ENCODE data around the gene LRRC9. TPM values are rescaled to one million over a fixed set of nuclear protein-coding genes. Genes with fewer than 3 reads are reported as not detected.

LRRC9 gene
- total and polyA plus RNA-seq, 10 of the 15 experiments (the other 5 are each of a cell fraction or from before 2014, with no cell fraction given): not detected

- Histone ChIP-seq H3K27me3 (replicated peaks in 1 of 2; ENCODE audit: control insufficient read depth in 2 of 2, insufficient read depth in 2 of 2, low read length in 1 of 2) (no peaks in the 10 kb centered on the region), H3K27ac (ENCODE audit: control insufficient read depth, insufficient read depth) (no peak overlapping the region), H3K36me3 (ENCODE audit: control insufficient read depth in 2 of 2, insufficient read depth in 2 of 2, low read length in 1 of 2) (peaks cover 0 to 6% of the 10 kb centered on the region in 2 experiments; a peak in 1 of 4 replicates), H3K79me2 (ENCODE audit: control insufficient read depth, insufficient read depth, low read length) (peaks cover 13% of the 10 kb centered on the region), H4K20me1 (ENCODE audit: control insufficient read depth, insufficient read depth) (no peaks in the 10 kb centered on the region), H3K9me3 (replicated peaks; ENCODE audit: control insufficient read depth, insufficient read depth, low read length) (no peaks in the 10 kb centered on the region; the same call in 1 of the 3 replicates), H2AFZ (ENCODE audit: control insufficient read depth, low read depth, low read length) (no peak overlapping the region), H3K4me3 (no peak overlapping the region), H3K4me2 (ENCODE audit: control insufficient read depth, insufficient read depth) (no peak overlapping the region), H3K9ac (ENCODE audit: control insufficient read depth, insufficient read depth, low read length) (no peak overlapping the region), H3K4me1 (ENCODE audit: control insufficient read depth, insufficient read depth, low read length) (no peaks in the 10 kb centered on the region)
- 100% methylated on average over 2 of the region's 2 CpGs for WGBS (ENCODE audit: insufficient coverage, insufficient replicate concordance, low lambda C conversion rate, missing lambda C conversion rate)
- DNase-seq (ENCODE audit: low read depth, low spot score) (no peak), ATAC-seq (peak; percentile 62), FAIRE-seq (no peak)
- POLR2A ChIA-PET: interaction anchor here (0.6 to 2.1 kb wide), 2 partner anchors 14 to 54 kb away, joined by 4 to 8 read pairs; partner anchors contain the start of gene PCNX4
- no TSS peak for BruUV-seq (replicated peaks)
- in situ Hi-C loops (cut with MboI) (no loop called here), intact Hi-C loops (cut with micrococcal nuclease; ENCODE audit: unreplicated experiment) (no loop called here)
- CTCF ChIA-PET: interaction anchor here (0.8 to 1.0 kb wide), 2 partner anchors 10 to 78 kb away, joined by 3 to 4 read pairs; no protein-coding TSS in a partner anchor
- SMC1A ChIA-PET (ENCODE audit: uncharacterized antibody, unreplicated experiment): interaction anchor here (0.6 to 2.7 kb wide), 5 partner anchors 11 to 142 kb away, joined by 3 to 9 read pairs (median 3); partner anchors contain the start of gene PCNX4
- RAD21 ChIA-PET (ENCODE audit: unreplicated experiment): no interaction called here
- TF ChIP-seq NR2C1 (IDR thresholded peaks at IDR 0.05) (no peak), NFXL1 (IDR thresholded peaks at IDR 0.05; ENCODE audit: borderline replicate concordance) (no peak), HDAC2 (IDR thresholded peaks at IDR 0.05) (no peak), MYC (IDR thresholded peaks at IDR 0.05; ENCODE audit: insufficient read depth, insufficient read length, insufficient replicate concordance, low read length, severe bottlenecking) (no peak)
Measured at GRCh38 chr14:60106339-60106738, 186.4 kb downstream of the LRRC9 start.

DNA sequence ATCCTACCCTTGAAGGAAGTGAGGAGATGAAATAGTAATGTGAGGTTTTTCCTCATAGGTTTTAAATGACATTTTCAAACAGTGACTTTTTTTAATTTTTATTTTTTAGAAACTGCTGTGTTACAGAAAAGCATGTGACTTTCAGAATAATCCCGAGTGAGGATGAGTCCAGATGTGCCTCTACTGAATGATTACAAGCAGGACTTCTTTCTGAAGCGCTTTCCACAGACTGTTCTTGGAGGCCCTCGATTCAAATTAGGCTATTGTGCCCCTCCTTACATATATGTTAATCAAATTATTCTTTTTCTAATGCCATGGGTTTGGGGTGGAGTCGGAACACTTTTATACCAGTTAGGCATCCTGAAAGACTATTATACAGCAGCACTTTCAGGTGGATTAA is 187.5 kb downstream of the LRRC9 start:
- no peak overlapping the region for H3K9ac ChIP-seq (ENCODE audit: control insufficient read depth, insufficient read depth, low read length)
- H3K9me3 ChIP-seq (replicated peaks; ENCODE audit: control insufficient read depth, insufficient read depth, low read length): no peaks in the 10 kb centered on the region; the same call in 1 of the 3 replicates
- in situ Hi-C loops (cut with MboI) (no loop called here), intact Hi-C loops (cut with micrococcal nuclease; ENCODE audit: unreplicated experiment) (no loop called here)
- FAIRE-seq (no peak), DNase-seq (ENCODE audit: low read depth, low spot score) (no peak), ATAC-seq (no peak)
- ChIA-PET POLR2A (no interaction called here), RAD21 (ENCODE audit: unreplicated experiment) (no interaction called here), SMC1A (ENCODE audit: uncharacterized antibody, unreplicated experiment) (interaction anchor here (2.7 kb wide), 1 partner anchor 12 kb away, joined by 9 read pairs; no protein-coding TSS in a partner anchor), CTCF (no interaction called here)
- BruUV-seq (replicated peaks): no TSS peak
- no peaks in the 10 kb centered on the region for H4K20me1 ChIP-seq (ENCODE audit: control insufficient read depth, insufficient read depth)
- no peak overlapping the region for H3K4me2 ChIP-seq (ENCODE audit: control insufficient read depth, insufficient read depth)
- no peaks in the 10 kb centered on the region for H3K27me3 ChIP-seq (replicated peaks in 1 of 2; ENCODE audit: control insufficient read depth in 2 of 2, insufficient read depth in 2 of 2, low read length in 1 of 2)
- H3K79me2 ChIP-seq (ENCODE audit: control insufficient read depth, insufficient read depth, low read length): peaks cover 10% of the 10 kb centered on the region
- H3K4me3 ChIP-seq: no peak overlapping the region
- no peak overlapping the region for H2AFZ ChIP-seq (ENCODE audit: control insufficient read depth, low read depth, low read length)
- WGBS (ENCODE audit: insufficient coverage, insufficient replicate concordance, low lambda C conversion rate, missing lambda C conversion rate): 85% methylated on average over 4 of the region's 4 CpGs
- no peak overlapping the region for H3K27ac ChIP-seq (ENCODE audit: control insufficient read depth, insufficient read depth)
- no peaks in the 10 kb centered on the region for H3K4me1 ChIP-seq (ENCODE audit: control insufficient read depth, insufficient read depth, low read length)
- peaks cover 0 to 6% of the 10 kb centered on the region in 2 experiments; a peak in 1 of 4 replicates for H3K36me3 ChIP-seq (ENCODE audit: control insufficient read depth in 2 of 2, insufficient read depth in 2 of 2, low read length in 1 of 2)
- TF ChIP-seq RAD51 (IDR thresholded peaks at IDR 0.05) (no peak), BACH1 (IDR thresholded peaks at IDR 0.05; ENCODE audit: borderline replicate concordance) (no peak), SP1 (IDR thresholded peaks at IDR 0.05; ENCODE audit: low read depth, low read length) (no peak), REST (IDR thresholded peaks at IDR 0.05; ENCODE audit: low read depth, low read length) (no peak), SUPT20H (IDR thresholded peaks at IDR 0.05; ENCODE audit: borderline replicate concordance, control insufficient read depth, low read depth, low read length) (no peak), ZNF207 (IDR thresholded peaks at IDR 0.05; ENCODE audit: borderline replicate concordance) (no peak)
- TF ChIP-seq, protein P1, sequence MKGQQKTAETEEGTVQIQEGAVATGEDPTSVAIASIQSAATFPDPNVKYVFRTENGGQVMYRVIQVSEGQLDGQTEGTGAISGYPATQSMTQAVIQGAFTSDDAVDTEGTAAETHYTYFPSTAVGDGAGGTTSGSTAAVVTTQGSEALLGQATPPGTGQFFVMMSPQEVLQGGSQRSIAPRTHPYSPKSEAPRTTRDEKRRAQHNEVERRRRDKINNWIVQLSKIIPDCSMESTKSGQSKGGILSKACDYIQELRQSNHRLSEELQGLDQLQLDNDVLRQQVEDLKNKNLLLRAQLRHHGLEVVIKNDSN (IDR thresholded peaks at IDR 0.05; ENCODE audit: borderline replicate concordance, extremely low read length, insufficient read depth, low read depth, low read length): no peak
